Stimulated activated CD8-positive, alpha-beta memory T cell treated with anti-CD3 and anti-CD28 coated beads, Interleukin-4, amount 100 ng/mL, for 48 hours (primary cell): ENCODE data around the gene NHLH1.

Source experiments
- DNase-seq: peaks from one replicate; pipeline ENCODE4 v3.0.0-alpha.2; 2020

Gene NHLH1

DNA sequence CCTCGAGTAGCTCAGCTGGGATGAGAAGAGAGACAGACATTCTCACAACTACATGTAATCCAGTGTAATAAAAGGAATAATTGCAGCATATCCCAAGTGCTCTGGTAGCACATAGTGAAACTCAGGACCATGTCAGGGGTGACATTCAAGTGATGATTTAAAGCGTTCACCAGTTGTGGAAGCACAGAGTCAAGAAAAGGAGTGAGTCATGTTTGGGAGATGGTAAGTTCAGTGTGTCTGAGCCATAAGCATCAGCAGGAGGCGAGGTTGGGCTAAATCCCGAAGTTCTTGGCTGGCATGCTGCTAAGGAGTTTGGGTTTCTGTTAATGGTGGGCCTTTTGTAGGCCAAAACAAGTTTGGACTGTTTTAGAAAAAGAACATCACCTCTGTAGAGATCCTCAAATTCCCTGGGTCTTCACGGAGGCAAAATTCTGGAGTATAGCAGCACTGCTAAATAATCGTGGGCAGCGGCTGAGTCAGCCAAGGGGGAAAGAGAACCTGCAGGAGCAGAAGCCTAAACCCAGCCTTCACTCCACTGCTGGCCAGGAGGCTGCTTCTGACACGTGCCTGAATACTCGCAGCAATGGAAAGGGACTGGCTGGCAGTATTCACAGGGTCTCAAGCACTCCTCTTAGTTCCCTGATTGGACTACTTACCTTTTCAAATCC lies 7.2 kb upstream of the NHLH1 start:
- DNase-seq = peak; percentile 3

DNA sequence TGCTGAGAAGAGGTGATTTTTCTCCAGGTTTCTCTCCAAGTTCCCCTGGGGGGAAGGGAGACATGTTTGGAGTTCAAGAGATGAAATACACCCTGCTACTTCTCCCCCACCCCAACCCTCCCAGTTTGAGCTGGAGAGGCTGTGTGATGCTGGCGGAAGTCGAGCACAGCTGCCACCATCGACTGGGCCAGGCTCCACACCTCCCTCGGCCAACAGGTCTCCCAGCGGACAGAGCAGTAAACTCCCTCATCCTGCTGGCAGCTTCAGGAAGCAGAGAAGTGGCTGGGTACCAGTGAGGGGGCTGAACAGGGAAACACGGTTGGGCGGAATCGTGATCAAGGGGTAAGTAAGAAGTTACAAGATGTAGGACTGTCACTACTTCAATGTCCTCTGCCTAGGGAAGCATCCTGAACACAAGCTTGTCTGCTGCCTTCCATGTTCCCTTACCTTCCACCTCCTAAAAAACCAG lies 6.6 kb upstream of the NHLH1 start:
- peak; percentile 15 for DNase-seq

DNA sequence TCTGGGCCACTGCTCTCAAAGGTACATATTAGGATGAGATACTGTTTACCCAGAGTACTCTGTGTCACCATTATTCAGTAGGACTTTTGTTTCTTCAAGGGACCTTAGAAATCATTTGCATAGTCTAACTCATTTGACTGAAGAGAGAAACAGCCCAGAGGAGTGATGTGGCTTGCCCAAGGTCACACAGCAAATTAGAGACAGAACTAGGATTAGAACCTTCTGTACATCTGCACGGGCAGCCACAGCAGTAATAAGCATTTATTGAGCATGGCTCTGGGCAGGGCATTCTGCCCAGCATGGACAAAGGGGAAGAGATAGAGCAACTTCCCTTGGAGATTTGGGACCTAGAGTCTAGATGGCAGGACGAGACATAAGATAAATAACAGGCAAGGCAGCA lies 5.7 kb upstream of the NHLH1 start:
- peak; percentile 5 for DNase-seq

DNA sequence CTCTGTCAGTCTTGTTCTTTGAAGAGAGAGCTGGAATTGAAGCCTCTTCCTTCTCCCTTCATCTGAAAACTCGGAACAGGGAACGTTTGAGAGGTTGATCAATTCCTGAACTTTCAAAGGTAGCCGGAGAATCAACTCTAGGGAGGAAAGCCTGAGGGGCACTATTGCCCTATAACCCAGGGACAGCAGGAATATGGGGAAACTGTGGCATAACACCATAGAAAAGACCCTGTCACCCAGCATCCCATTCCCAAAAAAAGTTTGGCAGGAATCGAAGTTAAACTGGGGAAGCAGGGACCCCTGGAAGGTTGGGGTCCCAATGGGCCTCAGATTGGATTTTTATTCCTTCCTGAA lies 5.1 kb upstream of the NHLH1 start:
- DNase-seq = peak; percentile 16

GRCh38 chr1:160362168-160362957 lies 4.5 kb upstream of the NHLH1 start:
- DNase-seq = peak; percentile 20

- peak; percentile 3 for DNase-seq
Observed at GRCh38 chr1:160363010-160363409, 3.9 kb upstream of the NHLH1 start.

DNA sequence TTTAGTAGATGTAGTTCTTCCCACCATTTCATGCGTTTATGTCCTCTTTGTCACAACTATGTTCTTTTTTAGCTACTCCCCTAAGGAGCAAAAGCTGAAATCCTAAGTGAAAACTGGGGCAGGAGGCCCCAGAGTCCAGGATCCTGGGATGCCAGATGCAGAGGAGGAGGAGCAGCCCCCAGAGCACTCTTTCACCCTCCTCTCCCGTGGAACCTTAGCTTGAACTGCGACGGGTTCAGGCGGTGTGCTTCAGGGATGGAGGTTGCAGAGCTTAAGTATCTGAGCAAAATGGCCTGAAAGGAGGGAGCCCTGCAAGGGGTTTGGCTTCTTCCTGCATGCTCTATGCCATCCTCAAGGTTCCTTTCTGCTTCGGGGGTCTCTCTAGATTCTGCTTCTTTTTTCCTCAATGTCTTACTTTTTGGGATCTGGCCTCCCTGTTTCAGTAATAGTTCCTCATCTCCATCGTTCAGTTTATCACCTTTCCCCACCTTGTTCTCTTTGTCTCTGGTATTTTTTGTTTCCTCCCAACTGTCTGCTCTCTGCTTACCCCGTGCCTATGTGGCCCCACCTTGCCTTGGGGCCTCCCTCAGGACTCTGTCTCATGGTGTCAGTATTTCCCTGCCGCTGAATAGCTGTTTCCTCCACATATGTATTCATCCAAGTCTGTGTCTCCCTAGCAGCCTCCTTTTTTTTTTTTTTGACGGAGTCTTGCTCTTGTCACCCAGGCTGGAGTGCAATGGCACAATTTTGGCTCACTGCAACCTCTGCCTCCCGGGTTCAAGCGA lies 2.7 kb upstream of the NHLH1 start:
- peak; percentile 16 for DNase-seq

- peak; percentile 12 for DNase-seq
Observed at GRCh38 chr1:160365325-160365724, 1.5 kb upstream of the NHLH1 start.

DNA sequence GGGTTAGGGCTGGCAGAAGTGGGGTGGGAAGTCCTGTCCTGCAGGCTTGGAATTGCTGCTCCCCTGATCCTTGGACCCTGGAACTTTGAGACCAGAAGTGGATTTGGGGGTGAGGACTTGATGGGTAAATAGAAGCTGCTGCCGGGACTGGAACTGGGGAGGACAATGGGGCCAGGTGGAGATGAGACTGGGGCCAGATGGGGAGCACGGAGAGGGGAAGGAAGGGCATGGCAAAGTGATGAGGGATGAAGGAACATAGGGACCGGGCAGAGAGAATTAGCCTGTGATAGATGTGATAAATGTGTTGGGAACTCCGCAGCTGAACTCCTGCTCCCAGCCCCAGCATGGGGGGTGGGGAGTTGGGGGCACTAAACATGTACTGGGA lies 637 bp downstream of the NHLH1 start:
- no peak for DNase-seq

- peak; percentile 12 for DNase-seq
Observed at GRCh38 chr1:160367934-160368923, 1.4 kb downstream of the NHLH1 start.

- DNase-seq = no peak
Observed at GRCh38 chr1:160369087-160369486, 2.2 kb downstream of the NHLH1 start.

DNA sequence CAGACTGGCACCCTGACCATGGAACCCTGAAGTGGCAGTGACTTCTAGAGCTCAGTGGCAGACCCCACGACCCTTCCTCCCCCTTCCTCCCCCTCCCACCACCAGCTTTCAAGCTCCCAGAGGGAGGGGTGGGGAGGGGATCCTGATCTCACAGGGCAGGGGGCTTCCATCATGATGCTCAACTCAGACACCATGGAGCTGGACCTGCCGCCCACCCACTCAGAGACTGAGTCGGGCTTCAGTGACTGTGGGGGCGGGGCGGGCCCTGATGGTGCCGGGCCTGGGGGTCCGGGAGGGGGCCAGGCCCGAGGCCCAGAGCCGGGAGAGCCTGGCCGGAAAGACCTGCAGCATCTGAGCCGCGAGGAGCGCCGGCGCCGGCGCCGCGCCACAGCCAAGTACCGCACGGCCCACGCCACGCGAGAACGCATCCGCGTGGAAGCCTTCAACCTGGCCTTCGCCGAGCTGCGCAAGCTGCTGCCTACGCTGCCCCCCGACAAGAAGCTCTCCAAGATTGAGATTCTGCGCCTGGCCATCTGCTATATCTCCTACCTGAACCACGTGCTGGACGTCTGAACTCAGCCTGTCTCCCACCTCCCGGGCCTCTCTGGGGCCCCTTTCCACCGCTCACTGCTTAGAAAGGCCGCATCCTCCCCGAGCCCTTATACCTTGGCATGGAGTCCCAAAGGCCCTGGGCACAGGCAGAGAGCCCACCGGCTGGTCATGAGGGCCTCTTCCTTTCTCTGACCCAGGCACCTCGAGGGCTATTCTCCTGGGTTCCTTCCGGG lies 3.9 kb downstream of the NHLH1 start:
- DNase-seq = peak; percentile 15

DNA sequence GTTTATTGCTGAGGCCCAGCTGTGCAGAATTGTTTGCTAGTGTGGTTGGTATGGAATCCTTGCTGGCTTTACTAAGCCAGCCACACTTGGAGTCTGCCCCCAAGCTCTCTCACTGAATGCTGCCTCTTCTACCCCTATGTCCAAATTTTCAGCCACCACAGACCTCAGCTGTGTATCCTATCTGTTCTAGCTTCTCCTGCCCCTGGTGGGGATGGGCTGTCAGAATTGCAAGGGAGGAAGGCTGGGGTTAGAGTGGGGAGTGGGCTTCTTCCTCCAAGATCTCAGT lies 4.4 kb downstream of the NHLH1 start:
- DNase-seq = peak; percentile 10

DNA sequence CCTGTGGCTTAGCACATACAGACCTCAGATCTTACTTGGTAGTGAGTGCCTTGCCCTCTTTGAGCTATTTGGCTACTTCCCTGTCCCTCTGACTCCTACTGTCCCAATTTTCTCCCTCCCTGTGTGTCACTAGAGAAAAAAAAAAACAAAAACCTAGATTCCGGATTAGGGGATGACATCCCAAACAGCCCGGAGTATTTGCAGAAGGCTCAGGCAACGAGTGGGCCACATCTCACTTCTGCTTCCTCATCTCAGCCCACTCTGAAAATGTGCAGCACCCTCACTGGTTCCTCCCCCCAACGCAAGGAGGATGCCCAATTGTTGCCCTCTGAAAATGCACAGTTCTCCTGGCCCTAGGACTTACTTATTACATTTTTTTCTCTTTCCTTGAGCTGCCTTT lies 4.9 kb downstream of the NHLH1 start:
- DNase-seq = no peak

- DNase-seq = no peak
Observed at GRCh38 chr1:160373696-160374095, 6.8 kb downstream of the NHLH1 start.

DNA sequence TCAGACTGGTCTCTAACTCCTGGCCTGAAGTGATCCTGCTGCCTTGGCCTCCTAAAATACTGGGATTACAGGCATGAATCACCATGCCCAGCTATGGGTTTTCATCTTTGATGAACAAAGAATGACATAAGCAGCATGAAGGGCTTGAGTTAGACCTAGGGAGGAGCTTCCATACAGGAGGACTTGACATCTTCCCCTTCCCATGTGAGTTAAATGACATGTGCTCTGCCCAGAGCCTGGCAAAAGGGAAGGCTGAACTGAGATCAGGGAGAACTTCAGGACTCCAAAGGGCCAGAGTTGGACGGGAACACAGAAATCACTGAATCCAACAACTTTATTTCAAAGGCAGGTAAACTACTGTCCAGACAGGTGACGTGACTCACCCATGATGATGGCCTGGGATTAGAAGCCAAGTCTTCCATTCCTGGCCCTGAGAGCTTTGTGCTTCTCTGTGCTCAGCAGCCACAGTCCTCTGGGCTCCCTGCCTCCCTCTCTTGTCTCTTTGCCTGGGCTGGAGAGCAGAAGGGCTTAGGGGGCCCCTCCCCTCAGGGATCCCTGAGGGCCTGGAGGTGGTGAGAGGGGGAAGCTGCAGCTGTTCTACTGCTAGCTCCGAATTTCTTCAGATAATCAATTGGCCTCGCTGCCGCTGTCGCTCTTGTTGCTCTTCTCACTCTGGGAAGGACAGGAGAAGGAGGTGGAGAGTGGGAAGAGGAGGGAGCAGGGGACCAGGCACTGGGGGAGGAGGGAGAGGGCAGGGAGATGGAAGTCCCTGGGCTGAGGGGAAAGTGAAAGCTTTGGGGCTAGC lies 7.6 kb downstream of the NHLH1 start:
- peak; percentile 18 for DNase-seq

GRCh38 chr1:160375788-160376524 lies 9.1 kb downstream of the NHLH1 start:
- DNase-seq = peak; percentile 41

- peak; percentile 32 for DNase-seq
Observed at GRCh38 chr1:160376525-160377131, 9.8 kb downstream of the NHLH1 start.

- peak; percentile 16 for DNase-seq
Observed at GRCh38 chr1:160377585-160378206, 10.8 kb downstream of the NHLH1 start.
